Esophagus muscularis mucosa (tissue), 3 donors: ENCODE measurements around the gene ZNF777.

Experiments used
- POLR2A ChIP-seq: fragments of 450-650 bp; IDR thresholded peaks from one replicate; pipeline ENCODE4 v1.6.1; 2017; ENCODE audit warnings: antibody characterized with exemption, moderate library complexity, mild to moderate bottlenecking, low read depth
- POLR2AphosphoS5 ChIP-seq, 2 donors: sonication (generic); formaldehyde crosslinking; IDR thresholded peaks; one replicate each; pipeline ENCODE4 v1.6.1; 2017; ENCODE audit warnings: antibody characterized with exemption in 2 of 2
- TF ChIP-seq, protein P1 (sequence below), 3 experiments: fragments of 200-600 bp in 2 of 3; fragments of 450-650 bp in 1 of 3; sonication (generic) in 2 of 3; IDR thresholded peaks; one replicate each; pipeline ENCODE4 v1.5.1; 2017 to 2019; ENCODE audit warnings: antibody characterized with exemption in 3 of 3, mild to moderate bottlenecking in 2 of 3, moderate library complexity in 1 of 3

DNA sequence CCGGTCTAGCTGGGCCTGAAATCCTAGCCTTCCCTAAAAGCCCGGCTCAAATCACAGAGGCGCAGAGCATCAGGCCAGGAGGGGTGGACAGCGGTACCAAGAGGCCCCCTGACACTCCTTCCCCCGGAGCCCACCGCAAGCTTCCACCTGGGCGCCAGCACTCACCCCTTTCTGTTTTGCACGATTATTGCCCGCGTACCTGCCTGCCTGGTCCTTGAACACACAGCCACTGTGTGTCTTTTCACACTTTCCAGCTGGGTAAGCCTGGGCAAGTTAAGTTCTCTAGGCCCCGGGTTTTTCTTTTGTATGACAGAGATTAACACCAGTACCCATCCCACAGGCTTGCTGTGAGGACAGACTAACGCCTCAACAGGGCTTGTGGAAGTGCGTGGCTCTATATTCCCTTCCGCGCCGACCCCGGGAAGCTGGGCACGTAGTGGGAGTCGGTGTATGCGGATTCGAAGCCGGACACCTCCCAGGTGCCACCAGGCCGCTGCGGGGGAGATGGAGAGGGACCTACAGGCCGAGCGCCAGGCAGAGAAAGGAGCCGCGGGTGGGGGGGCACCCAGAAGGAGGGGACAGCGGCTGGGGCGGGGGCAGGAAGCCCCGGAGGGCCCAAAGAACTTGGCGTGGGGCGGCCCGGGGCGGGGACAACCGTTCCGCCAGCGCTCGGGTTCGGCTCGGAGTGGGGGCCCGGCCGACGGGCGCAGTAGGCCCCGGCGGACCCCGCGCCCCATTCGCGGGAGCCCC lies 36.0 kb upstream of the ZNF777 start:
- TF ChIP-seq POLR2AphosphoS5 (IDR thresholded peaks at IDR 0.05) = no peak
- no peak for TF ChIP-seq POLR2A
- TF ChIP-seq, protein P1, sequence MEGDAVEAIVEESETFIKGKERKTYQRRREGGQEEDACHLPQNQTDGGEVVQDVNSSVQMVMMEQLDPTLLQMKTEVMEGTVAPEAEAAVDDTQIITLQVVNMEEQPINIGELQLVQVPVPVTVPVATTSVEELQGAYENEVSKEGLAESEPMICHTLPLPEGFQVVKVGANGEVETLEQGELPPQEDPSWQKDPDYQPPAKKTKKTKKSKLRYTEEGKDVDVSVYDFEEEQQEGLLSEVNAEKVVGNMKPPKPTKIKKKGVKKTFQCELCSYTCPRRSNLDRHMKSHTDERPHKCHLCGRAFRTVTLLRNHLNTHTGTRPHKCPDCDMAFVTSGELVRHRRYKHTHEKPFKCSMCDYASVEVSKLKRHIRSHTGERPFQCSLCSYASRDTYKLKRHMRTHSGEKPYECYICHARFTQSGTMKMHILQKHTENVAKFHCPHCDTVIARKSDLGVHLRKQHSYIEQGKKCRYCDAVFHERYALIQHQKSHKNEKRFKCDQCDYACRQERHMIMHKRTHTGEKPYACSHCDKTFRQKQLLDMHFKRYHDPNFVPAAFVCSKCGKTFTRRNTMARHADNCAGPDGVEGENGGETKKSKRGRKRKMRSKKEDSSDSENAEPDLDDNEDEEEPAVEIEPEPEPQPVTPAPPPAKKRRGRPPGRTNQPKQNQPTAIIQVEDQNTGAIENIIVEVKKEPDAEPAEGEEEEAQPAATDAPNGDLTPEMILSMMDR (IDR thresholded peaks at IDR 0.05) = no peak
